ENCODE results near the gene CACFD1. TPM values are rescaled to one million over a fixed set of nuclear protein-coding genes. Genes with fewer than 3 reads are reported as not detected.

CACFD1 gene
- total RNA-seq, 4 donors from 2014 or later, result 13.2 to 68.5 (median 54.4) TPM

- no peaks in the 10 kb centered on the region for H3K36me3 ChIP-seq
- H3K4me3 ChIP-seq, result no peak overlapping the region
- no peak for DNase-seq
- peaks cover 0 to 4% (median under 1%) of the 10 kb centered on the region in 4 donors for H3K4me1 ChIP-seq
- H3K27ac ChIP-seq, result no peak overlapping the region
- H3K9me3 ChIP-seq, result no peaks in the 10 kb centered on the region
- H3K27me3 ChIP-seq, result no peaks in the 10 kb centered on the region
- TF ChIP-seq POLR2A (IDR thresholded peaks at IDR 0.05) (no peak), CTCF (IDR thresholded peaks at IDR 0.05) (no peak)
Measured at GRCh38 chr9:133514460-133515239, 54.9 kb downstream of the CACFD1 start.

GRCh38 chr9:133515240-133515610, 55.4 kb downstream of the CACFD1 start:
- no peak for TF ChIP-seq CTCF (IDR thresholded peaks at IDR 0.05)
- TF ChIP-seq POLR2A (IDR thresholded peaks at IDR 0.05), result no peak
- Histone ChIP-seq H3K4me3 (no peak overlapping the region), H3K9me3 (no peaks in the 10 kb centered on the region), H3K27me3 (no peaks in the 10 kb centered on the region), H3K27ac (no peak overlapping the region), H3K36me3 (no peaks in the 10 kb centered on the region), H3K4me1 (no peaks in the 10 kb centered on the region)
- no peak for DNase-seq

GRCh38 chr9:133515615-133516255, 56.0 kb downstream of the CACFD1 start:
- no peak for DNase-seq
- Histone ChIP-seq H3K27ac (no peak overlapping the region), H3K4me1 (no peaks in the 10 kb centered on the region), H3K27me3 (no peaks in the 10 kb centered on the region), H3K36me3 (no peaks in the 10 kb centered on the region), H3K4me3 (no peak overlapping the region), H3K9me3 (no peaks in the 10 kb centered on the region)
- no peak for TF ChIP-seq POLR2A (IDR thresholded peaks at IDR 0.05)
- TF ChIP-seq CTCF (IDR thresholded peaks at IDR 0.05), result no peak

GRCh38 chr9:133516256-133516960, 56.6 kb downstream of the CACFD1 start:
- TF ChIP-seq POLR2A (IDR thresholded peaks at IDR 0.05) (no peak), CTCF (IDR thresholded peaks at IDR 0.05) (no peak)
- DNase-seq, result no peak

GRCh38 chr9:133516961-133517350, 57.2 kb downstream of the CACFD1 start:
- H3K36me3 ChIP-seq, result no peaks in the 10 kb centered on the region
- no peaks in the 10 kb centered on the region for H3K27me3 ChIP-seq
- H3K9me3 ChIP-seq, result no peaks in the 10 kb centered on the region
- no peak overlapping the region for H3K27ac ChIP-seq
- no peaks in the 10 kb centered on the region for H3K4me1 ChIP-seq
- no peak for TF ChIP-seq CTCF (IDR thresholded peaks at IDR 0.05)
- no peak overlapping the region for H3K4me3 ChIP-seq
- DNase-seq, result no peak

More at GRCh38 chr9:133516256-133516960, 56.6 kb downstream of the CACFD1 start:
- no peaks in the 10 kb centered on the region for H3K4me1 ChIP-seq
- no peaks in the 10 kb centered on the region for H3K9me3 ChIP-seq
- no peaks in the 10 kb centered on the region for H3K27me3 ChIP-seq
- no peak overlapping the region for H3K27ac ChIP-seq
- no peaks in the 10 kb centered on the region for H3K36me3 ChIP-seq
- no peak overlapping the region for H3K4me3 ChIP-seq

Measured in Peyer's patch (tissue), 4 donors.